Measurements from ENCODE around the gene NMNAT1. TPM values are rescaled to one million over a fixed set of nuclear protein-coding genes. Genes with fewer than 3 reads are reported as not detected.

Gene NMNAT1
- total RNA-seq, 1 donor from 2014 or later, result 7.0 TPM

DNA sequence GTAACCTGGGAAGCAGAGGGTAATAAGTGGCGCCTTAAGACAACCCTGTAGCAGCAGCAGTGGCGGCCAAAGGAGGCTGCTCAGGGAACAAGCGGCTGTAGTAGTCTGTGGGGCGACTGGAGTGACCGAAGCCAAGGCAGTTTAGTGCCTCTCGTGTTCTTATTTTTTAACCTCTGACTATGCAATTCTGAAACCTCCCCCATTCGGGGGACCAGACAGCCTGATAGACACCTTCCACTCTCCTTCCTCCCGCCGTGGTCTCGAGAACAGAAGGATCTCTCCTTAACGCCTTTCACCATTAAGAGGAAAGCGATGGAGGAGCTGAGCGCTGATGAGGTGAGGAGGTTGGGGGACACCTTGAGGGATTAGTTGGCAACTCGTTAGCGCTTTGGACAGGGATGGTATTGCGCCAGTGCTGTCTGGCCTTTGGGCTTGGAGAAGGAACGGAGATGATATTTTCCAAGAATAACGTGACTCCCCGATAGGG is 90.1 kb downstream of the NMNAT1 start:
- Mint-ChIP-seq H3K4me1 (ENCODE audit: low read depth, unreplicated experiment) (peaks cover 15% of the 10 kb centered on the region), H3K9me3 (ENCODE audit: unreplicated experiment) (peaks cover 8% of the 10 kb centered on the region), H3K36me3 (ENCODE audit: unreplicated experiment) (no peaks in the 10 kb centered on the region), H3K27me3 (ENCODE audit: unreplicated experiment) (no peaks in the 10 kb centered on the region), H3K27ac (ENCODE audit: unreplicated experiment) (peak overlapping the region; percentile 82), H3K4me3 (ENCODE audit: unreplicated experiment) (peak overlapping the region; percentile 91)
- TF ChIP-seq, protein P1, sequence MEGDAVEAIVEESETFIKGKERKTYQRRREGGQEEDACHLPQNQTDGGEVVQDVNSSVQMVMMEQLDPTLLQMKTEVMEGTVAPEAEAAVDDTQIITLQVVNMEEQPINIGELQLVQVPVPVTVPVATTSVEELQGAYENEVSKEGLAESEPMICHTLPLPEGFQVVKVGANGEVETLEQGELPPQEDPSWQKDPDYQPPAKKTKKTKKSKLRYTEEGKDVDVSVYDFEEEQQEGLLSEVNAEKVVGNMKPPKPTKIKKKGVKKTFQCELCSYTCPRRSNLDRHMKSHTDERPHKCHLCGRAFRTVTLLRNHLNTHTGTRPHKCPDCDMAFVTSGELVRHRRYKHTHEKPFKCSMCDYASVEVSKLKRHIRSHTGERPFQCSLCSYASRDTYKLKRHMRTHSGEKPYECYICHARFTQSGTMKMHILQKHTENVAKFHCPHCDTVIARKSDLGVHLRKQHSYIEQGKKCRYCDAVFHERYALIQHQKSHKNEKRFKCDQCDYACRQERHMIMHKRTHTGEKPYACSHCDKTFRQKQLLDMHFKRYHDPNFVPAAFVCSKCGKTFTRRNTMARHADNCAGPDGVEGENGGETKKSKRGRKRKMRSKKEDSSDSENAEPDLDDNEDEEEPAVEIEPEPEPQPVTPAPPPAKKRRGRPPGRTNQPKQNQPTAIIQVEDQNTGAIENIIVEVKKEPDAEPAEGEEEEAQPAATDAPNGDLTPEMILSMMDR (IDR thresholded peaks at IDR 0.05; ENCODE audit: partially characterized antibody, unreplicated experiment), result no peak
- peak; percentile 21 for DNase-seq

Small RNA genes lying within 50 kb of the gene (microRNA-seq; reads per million reads assigned to microRNA genes)
- 1.8 reads per million, percentile 9 among the genes with 10 or more reads in this experiment for gene MIR5697 (ENCODE audit: unreplicated experiment)

Other genes starting within 250 kb of the NMNAT1 start
- 139 TPM for gene CLSTN1, start 119.5 kb upstream of the NMNAT1 start, total RNA-seq (ENCODE audit: unreplicated experiment)
- gene CTNNBIP1, start 33.2 kb upstream of the NMNAT1 start, total RNA-seq (ENCODE audit: unreplicated experiment), result 50.7 TPM
- 34.3 TPM for gene LZIC, start 84 bp upstream of the NMNAT1 start, total RNA-seq (ENCODE audit: unreplicated experiment)
- not detected for gene RBP7, start 53.8 kb downstream of the NMNAT1 start, total RNA-seq (ENCODE audit: unreplicated experiment)
- 94.1 TPM for gene UBE4B, start 89.5 kb downstream of the NMNAT1 start, total RNA-seq (ENCODE audit: unreplicated experiment)

Data from glutamatergic neuron (in vitro differentiated cells).